ENCODE measurements around the gene THOC2.

DNA sequence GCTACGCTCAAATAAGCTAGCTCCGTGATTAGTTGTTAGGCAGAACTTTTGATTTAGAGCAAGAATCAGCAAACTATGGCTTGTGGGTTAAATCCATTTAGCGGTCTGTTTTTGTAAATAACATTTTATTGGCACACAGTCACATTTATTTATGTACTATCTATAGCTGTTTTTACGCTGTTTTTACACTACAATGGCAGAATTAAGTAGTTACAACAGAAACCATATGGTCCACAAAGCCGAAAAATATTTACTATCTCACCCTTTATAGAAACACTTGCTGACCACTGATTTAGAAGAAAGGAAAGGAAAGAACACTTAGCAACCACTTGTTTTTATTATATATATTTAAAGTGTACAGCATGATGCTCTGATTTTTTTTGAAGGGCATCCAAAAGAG is 41.1 kb downstream of the THOC2 start:
- no peak for TF ChIP-seq POLR2A (IDR thresholded peaks at IDR 0.05)
- TF ChIP-seq, protein P1, sequence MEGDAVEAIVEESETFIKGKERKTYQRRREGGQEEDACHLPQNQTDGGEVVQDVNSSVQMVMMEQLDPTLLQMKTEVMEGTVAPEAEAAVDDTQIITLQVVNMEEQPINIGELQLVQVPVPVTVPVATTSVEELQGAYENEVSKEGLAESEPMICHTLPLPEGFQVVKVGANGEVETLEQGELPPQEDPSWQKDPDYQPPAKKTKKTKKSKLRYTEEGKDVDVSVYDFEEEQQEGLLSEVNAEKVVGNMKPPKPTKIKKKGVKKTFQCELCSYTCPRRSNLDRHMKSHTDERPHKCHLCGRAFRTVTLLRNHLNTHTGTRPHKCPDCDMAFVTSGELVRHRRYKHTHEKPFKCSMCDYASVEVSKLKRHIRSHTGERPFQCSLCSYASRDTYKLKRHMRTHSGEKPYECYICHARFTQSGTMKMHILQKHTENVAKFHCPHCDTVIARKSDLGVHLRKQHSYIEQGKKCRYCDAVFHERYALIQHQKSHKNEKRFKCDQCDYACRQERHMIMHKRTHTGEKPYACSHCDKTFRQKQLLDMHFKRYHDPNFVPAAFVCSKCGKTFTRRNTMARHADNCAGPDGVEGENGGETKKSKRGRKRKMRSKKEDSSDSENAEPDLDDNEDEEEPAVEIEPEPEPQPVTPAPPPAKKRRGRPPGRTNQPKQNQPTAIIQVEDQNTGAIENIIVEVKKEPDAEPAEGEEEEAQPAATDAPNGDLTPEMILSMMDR (IDR thresholded peaks at IDR 0.05) = no peak
- no peak for TF ChIP-seq POLR2AphosphoS5 (IDR thresholded peaks at IDR 0.05; ENCODE audit: insufficient read depth in 1 of 2, low read depth in 1 of 2)

Measured in vagina (tissue), 2 donors.